NCI-H146 treated with DMSO at 0.1 percent for 48 hours (cell line): ENCODE results near the gene TSGA10.
"Not testable (repeated sequence)": the region's sequence is repeated elsewhere in the genome, so short reads cannot be mapped to it uniquely, and the experiment has no call there.

ENCODE experiments used
- DNase-seq: peaks from one replicate; lab custom pipeline; 2025; ENCODE audit not compliant: unreplicated experiment; lab: John Stamatoyannopoulos, UW

TSGA10 gene

GRCh38 chr2:99081891-99082290 lies 72.9 kb downstream of the TSGA10 start:
- DNase-seq: no peak

GRCh38 chr2:99079226-99079625 lies 75.5 kb downstream of the TSGA10 start:
- no peak for DNase-seq

- DNase-seq: no peak
These were observed 82.2 kb downstream of the TSGA10 start for GRCh38 chr2:99072551-99072950.

GRCh38 chr2:99067871-99068625 lies 86.7 kb downstream of the TSGA10 start:
- no peak for DNase-seq

DNA sequence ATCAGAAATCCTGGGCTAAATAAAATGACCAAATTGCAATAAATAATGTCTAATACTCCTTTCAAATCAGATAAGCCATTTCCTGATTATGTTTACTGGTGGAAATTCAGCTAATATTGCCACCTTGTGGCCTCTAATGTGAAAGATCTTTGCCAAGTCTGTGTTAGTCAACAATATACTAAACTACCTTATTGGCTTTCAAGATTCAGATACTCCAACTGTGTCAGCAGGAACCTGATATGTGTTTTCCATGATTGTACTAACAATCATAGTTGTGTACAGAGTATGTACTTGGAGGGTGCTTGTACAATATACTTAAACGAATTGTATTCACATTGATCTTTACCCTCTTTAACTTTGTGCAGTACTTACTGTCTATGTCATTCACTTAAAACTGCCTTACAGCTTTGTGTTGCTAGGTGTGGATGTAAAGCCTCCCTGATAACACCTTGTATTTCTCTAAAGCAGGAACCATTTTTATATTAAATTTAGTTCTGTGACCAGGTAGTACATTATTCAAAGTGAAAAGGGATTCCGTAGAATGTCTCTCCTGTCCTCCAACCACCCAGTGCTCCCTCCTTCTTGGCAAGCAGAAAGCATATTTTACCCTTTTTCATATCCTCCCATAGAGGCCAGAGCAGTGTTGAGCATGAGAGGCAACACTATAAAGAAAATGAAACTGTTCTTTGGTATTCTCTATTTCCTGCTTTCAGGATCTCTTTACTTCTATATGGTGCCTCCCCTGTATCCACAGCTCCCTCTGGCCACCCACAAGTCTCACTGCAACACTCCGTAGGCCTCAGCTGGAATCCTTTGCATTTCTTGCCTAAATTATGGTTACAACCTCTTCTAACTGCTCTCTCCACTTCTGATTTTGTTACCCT lies 88.4 kb downstream of the TSGA10 start:
- peak; percentile 47 for DNase-seq

- not testable (repeated sequence) for DNase-seq
These were observed 105.6 kb downstream of the TSGA10 start for GRCh38 chr2:99049187-99049586.

DNA sequence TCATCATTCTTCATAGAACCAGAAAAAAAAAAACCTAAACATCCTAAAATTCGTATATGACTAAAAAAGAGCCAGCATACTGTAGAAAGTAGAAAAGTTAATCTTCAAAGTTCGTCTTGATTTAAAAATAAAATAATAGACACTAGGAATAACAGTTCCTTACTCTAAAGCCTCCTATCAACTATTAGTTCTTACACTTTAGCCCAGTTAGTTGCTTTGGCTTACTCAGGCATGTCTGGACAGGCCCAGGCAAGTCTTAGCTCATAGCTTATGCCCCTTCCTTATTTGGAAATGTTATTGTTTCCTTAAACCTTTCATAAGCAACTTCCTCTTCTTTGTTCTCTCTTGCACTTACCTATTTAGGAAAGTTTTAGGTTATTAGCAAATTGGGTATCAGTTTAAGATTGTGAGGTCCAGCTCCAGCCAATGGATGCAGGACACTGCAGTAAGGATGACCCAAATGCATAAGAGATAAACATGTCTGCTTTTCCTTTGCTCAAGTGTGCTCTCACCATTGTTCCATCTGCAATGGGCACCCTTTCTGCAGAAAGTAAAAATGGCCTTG lies 113.9 kb downstream of the TSGA10 start:
- DNase-seq: not testable (repeated sequence)

DNA sequence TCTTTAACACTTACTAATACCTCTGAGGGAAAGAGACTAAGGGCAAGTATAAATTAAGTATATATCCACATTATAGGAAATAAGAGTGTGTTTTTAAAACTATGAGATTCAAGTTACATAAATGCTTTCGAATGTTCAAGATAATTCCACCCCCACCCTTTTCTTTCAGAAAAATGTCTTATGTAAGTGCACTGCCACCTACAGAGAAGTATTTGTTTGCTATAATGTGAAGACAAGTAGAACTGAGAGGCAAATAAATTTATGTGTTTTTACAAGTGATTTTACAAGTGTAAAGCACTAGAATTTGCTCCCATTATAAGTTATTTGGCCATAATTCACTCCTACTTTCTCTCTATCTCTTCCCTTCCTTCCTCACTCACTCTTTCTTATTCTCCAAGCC lies 118.8 kb downstream of the TSGA10 start:
- no peak for DNase-seq

DNA sequence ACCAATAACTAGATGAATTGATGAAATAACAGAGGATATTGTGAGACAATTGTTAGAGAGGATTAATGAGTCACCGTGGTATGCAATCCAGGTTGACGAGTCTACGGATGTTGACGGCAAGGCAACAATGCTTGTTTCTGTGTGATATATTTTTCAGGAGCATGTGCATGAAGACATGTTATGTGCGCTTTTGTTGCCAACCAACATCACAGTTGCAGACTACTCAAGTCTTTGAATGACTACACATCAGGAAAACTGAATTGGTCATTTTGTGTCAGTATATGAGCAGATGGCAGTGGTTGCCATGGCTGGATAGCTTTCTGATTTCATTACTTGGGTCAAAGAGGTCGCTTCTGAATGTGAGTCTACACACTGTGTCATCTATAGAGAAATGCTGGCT lies 122.0 kb downstream of the TSGA10 start:
- no peak for DNase-seq

DNA sequence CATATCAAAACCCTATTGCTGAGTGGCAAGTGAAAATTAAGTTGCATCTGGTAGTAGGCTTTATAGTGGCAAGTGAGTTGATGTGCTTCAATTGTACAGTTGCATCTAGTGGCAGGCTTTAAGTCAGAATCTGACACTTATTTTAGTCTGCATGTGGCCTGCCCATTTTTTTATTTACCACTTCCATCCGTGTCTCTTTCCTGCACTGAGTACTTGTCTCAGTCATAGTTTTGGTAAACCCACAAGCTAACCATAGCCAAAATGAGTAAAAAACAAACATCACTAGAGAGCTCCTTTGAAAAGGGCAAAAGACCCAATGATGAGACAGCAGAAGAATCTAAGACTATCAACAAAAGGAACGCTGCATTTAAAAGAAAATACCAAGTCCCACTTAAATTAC lies 122.7 kb downstream of the TSGA10 start:
- DNase-seq: no peak

DNA sequence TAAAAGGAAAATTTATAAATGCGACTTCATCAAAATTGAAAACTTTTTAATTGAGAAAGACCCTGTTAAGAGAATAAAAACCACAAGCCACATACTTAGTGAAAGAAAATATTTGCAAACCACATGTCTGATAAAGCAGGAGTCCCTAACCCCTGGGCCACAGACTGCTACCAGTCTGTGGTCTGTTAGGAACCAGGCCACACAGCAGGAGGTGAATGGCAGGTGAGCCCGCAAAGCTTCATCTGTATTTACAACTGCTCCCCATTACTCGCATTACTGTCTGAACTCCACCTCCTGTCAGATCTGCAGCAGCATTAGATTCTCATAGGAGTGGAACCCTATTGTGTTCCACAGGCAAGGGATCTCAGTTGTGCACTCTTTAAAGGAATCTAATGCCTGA lies 123.3 kb downstream of the TSGA10 start:
- no peak for DNase-seq

DNA sequence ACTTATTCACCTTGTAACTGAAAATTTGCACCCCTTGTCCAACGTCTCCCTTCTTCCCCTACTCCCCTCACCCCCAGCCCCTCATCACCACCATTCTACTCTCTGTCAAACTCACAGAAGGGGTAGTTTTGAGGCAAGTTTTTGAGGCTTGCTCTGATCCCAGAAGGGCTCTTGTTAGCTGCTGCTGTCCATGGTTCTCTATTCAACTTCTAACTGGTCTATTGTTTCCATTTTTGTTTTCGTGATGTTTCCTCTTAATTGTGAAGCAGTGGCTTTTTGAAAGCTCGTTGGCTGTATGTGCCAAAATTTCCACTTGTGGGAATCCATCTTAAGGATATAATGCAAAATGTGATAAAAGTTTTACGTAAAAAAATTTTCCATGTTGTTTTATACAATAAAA lies 126.2 kb downstream of the TSGA10 start:
- DNase-seq: no peak

GRCh38 chr2:99027856-99028255 lies 126.9 kb downstream of the TSGA10 start:
- no peak for DNase-seq

DNA sequence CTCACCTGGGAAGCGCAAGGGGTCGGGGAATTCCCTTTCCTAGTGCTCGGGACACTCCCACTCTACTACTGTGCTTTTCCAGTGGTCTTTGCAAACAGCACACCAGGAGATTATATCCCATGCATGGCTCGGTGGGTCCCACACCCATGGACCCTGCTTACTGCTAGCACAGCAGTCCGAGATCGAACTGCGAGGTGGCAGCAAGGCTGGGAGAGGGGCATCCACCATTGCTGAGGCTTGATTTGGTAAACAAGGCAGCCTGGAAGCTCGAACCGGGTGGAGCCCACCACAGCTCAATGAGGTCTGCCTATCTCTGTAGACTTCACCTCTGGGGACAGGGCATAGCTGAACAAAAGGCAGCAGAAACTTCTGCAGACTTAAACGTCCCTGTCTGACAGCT lies 154.0 kb downstream of the TSGA10 start:
- DNase-seq: no peak

DNA sequence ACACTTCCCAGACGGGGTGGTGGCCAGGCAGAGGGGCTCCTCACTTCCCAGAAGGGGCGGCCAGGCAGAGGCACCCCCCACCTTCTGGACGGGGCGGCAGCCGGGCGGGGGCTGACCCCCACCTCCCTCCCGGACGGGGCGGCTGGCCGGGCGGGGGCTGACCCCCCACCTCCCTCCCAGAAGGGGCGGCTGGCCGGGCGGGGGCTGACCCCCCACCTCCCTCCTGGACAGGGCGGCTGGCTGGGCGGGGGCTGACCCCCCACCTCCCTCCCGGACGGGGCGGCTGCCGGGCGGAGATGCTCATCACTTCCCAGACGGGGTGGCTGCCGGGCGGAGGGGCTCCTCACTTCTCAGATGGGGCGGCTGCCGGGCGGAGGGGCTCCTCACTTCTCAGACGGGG lies 166.0 kb downstream of the TSGA10 start:
- not testable (repeated sequence) for DNase-seq

DNA sequence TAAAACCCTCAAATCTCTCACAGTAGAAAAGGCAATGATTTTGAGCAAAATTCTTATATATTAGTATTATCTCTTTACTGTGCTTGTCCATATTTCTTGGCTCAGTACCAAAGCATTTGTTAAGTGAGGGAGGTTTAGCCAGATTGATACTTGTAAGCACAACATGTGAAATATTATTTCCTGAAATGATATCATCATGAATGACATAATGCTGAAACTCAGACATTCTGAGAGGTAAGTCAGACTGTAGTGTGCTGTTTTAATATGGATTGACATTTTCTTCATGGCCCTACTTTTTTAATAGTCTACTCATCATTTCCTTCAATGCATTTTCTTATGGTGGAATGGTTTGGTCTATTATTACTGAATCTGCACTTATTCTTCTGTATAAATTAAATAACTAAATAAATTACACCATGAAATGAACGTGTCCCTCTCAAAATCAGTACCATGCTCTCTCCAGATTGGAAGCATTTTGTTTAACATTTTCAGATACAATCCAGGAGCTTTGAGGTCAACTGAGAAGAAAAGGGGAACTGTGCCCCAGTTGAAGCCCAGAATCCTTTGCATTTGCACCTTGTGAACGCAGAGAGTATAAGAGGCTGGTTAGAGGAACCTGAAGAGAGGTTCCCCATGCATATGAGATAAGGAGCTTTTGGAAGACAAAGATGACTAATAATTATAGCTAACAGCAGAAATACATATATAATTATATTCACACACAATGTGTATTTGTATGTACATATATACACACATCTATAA lies 168.7 kb downstream of the TSGA10 start:
- no peak for DNase-seq

- no peak for DNase-seq
These were observed 179.1 kb downstream of the TSGA10 start for GRCh38 chr2:98975611-98976010.

DNA sequence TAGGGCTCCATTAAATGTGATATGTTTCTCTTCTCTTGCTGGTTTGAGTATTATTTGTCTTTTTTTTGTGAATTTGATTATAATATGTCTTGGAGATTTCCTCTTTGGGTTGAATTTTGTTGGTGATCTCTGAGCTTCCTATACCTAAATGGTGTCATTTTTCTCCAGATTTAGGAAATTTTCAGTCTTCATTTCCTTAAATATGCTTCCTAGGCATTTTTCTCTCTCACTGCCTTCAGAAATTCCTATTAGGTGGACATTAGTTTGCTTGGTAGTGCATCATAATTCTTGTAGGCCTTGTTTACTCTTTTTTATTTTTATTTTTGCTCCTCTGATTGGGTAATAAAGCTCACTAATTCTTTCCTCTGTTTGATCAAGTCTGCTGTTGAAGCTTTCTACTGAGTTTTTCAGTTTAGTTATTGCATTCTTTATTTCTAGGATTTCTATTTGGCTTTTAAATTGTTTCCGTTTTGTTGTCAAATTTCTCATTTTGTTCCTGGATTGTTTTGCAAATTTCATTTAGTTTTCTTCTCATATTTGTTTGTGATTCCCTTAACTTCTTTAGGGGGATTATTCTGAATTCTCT lies 182.1 kb downstream of the TSGA10 start:
- no peak for DNase-seq

- no peak for DNase-seq
These were observed 194.8 kb downstream of the TSGA10 start for GRCh38 chr2:98959810-98960507.

- DNase-seq: no peak
These were observed 201.8 kb downstream of the TSGA10 start for GRCh38 chr2:98952966-98953365.
